ENCODE results near the gene LTBP3. TPM values are rescaled to one million over a fixed set of nuclear protein-coding genes. Genes with fewer than 3 reads are reported as not detected.

Gene LTBP3
- total RNA-seq, 1 experiment from 2014 or later: 166 TPM

DNA sequence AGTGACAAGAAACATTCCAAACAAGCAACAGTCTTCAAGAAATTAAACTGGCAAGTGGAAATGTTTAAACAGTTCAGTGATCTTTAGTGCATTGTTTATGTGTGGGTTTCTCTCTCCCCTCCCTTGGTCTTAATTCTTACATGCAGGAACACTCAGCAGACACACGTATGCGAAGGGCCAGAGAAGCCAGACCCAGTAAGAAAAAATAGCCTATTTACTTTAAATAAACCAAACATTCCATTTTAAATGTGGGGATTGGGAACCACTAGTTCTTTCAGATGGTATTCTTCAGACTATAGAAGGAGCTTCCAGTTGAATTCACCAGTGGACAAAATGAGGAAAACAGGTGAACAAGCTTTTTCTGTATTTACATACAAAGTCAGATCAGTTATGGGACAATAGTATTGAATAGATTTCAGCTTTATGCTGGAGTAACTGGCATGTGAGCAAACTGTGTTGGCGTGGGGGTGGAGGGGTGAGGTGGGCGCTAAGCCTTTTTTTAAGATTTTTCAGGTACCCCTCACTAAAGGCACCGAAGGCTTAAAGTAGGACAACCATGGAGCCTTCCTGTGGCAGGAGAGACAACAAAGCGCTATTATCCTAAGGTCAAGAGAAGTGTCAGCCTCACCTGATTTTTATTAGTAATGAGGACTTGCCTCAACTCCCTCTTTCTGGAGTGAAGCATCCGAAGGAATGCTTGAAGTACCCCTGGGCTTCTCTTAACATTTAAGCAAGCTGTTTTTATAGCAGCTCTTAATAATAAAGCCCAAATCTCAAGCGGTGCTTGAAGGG is 53.3 kb downstream of the LTBP3 start:
- Mint-ChIP-seq H3K27me3 (ENCODE audit: unreplicated experiment) (peaks cover 9% of the 10 kb centered on the region), H3K9me3 (ENCODE audit: low read depth, unreplicated experiment) (no peaks in the 10 kb centered on the region), H3K4me3 (ENCODE audit: low read depth, unreplicated experiment) (no peak overlapping the region), H3K4me1 (ENCODE audit: low read depth, unreplicated experiment) (peaks cover 11% of the 10 kb centered on the region), H3K36me3 (ENCODE audit: insufficient read depth, unreplicated experiment) (no peaks in the 10 kb centered on the region), H3K27ac (ENCODE audit: unreplicated experiment) (no peak overlapping the region)
- TF ChIP-seq, protein P1, sequence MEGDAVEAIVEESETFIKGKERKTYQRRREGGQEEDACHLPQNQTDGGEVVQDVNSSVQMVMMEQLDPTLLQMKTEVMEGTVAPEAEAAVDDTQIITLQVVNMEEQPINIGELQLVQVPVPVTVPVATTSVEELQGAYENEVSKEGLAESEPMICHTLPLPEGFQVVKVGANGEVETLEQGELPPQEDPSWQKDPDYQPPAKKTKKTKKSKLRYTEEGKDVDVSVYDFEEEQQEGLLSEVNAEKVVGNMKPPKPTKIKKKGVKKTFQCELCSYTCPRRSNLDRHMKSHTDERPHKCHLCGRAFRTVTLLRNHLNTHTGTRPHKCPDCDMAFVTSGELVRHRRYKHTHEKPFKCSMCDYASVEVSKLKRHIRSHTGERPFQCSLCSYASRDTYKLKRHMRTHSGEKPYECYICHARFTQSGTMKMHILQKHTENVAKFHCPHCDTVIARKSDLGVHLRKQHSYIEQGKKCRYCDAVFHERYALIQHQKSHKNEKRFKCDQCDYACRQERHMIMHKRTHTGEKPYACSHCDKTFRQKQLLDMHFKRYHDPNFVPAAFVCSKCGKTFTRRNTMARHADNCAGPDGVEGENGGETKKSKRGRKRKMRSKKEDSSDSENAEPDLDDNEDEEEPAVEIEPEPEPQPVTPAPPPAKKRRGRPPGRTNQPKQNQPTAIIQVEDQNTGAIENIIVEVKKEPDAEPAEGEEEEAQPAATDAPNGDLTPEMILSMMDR (IDR thresholded peaks at IDR 0.05; ENCODE audit: unreplicated experiment): no peak
- DNase-seq: no peak
- intact Hi-C loops (cut with micrococcal nuclease; ENCODE audit: unreplicated experiment): loop anchor here (2.0 to 5.0 kb wide), 2 partner anchors 38 to 76 kb away; no protein-coding TSS in a partner anchor
- TSS peak; percentile 0 for BruUV-seq (replicated peaks)
- CTCF ChIA-PET: interaction anchor here (0.7 to 1.8 kb wide), 3 partner anchors 33 to 492 kb away, joined by 3 to 5 read pairs (median 5); no protein-coding TSS in a partner anchor

DNA sequence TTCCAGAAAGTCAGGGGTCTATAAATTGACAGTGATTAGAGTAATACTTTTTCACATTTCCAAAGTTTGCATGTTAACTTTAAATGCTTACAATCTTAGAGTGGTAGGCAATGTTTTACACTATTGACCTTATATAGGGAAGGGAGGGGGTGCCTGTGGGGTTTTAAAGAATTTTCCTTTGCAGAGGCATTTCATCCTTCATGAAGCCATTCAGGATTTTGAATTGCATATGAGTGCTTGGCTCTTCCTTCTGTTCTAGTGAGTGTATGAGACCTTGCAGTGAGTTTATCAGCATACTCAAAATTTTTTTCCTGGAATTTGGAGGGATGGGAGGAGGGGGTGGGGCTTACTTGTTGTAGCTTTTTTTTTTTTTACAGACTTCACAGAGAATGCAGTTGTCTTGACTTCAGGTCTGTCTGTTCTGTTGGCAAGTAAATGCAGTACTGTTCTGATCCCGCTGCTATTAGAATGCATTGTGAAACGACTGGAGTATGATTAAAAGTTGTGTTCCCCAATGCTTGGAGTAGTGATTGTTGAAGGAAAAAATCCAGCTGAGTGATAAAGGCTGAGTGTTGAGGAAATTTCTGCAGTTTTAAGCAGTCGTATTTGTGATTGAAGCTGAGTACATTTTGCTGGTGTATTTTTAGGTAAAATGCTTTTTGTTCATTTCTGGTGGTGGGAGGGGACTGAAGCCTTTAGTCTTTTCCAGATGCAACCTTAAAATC is 54.0 kb downstream of the LTBP3 start:
- CTCF ChIA-PET: interaction anchor here (0.7 to 1.8 kb wide), 2 partner anchors 33 to 492 kb away, joined by 5 read pairs; no protein-coding TSS in a partner anchor
- no peaks in the 10 kb centered on the region for H3K36me3 Mint-ChIP-seq (ENCODE audit: insufficient read depth, unreplicated experiment)
- H3K27me3 Mint-ChIP-seq (ENCODE audit: unreplicated experiment): peaks cover 9% of the 10 kb centered on the region
- no peak for DNase-seq
- H3K9me3 Mint-ChIP-seq (ENCODE audit: low read depth, unreplicated experiment): no peaks in the 10 kb centered on the region
- intact Hi-C loops (cut with micrococcal nuclease; ENCODE audit: unreplicated experiment): loop anchor here (2.0 kb wide), 1 partner anchor 75 kb away; no protein-coding TSS in a partner anchor
- peaks cover 11% of the 10 kb centered on the region for H3K4me1 Mint-ChIP-seq (ENCODE audit: low read depth, unreplicated experiment)
- H3K27ac Mint-ChIP-seq (ENCODE audit: unreplicated experiment): no peak overlapping the region
- TF ChIP-seq, protein P1 (IDR thresholded peaks at IDR 0.05; ENCODE audit: unreplicated experiment): no peak
- H3K4me3 Mint-ChIP-seq (ENCODE audit: low read depth, unreplicated experiment): no peak overlapping the region
- no TSS peak for BruUV-seq (replicated peaks)

DNA sequence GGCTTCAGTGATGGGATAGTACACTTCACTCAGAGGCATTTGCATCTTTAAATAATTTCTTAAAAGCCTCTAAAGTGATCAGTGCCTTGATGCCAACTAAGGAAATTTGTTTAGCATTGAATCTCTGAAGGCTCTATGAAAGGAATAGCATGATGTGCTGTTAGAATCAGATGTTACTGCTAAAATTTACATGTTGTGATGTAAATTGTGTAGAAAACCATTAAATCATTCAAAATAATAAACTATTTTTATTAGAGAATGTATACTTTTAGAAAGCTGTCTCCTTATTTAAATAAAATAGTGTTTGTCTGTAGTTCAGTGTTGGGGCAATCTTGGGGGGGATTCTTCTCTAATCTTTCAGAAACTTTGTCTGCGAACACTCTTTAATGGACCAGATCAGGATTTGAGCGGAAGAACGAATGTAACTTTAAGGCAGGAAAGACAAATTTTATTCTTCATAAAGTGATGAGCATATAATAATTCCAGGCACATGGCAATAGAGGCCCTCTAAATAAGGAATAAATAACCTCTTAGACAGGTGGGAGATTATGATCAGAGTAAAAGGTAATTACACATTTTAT is 54.7 kb downstream of the LTBP3 start:
- CTCF ChIA-PET: interaction anchor here (0.6 to 1.5 kb wide), 2 partner anchors 32 to 152 kb away, joined by 4 to 6 read pairs; no protein-coding TSS in a partner anchor
- no peaks in the 10 kb centered on the region for H3K9me3 Mint-ChIP-seq (ENCODE audit: low read depth, unreplicated experiment)
- TF ChIP-seq, protein P1 (IDR thresholded peaks at IDR 0.05; ENCODE audit: unreplicated experiment): no peak
- no peak overlapping the region for H3K4me3 Mint-ChIP-seq (ENCODE audit: low read depth, unreplicated experiment)
- no peaks in the 10 kb centered on the region for H3K36me3 Mint-ChIP-seq (ENCODE audit: insufficient read depth, unreplicated experiment)
- H3K4me1 Mint-ChIP-seq (ENCODE audit: low read depth, unreplicated experiment): peaks cover 11% of the 10 kb centered on the region
- intact Hi-C loops (cut with micrococcal nuclease; ENCODE audit: unreplicated experiment): no loop called here
- peaks cover 9% of the 10 kb centered on the region for H3K27me3 Mint-ChIP-seq (ENCODE audit: unreplicated experiment)
- no peak for DNase-seq
- BruUV-seq (replicated peaks): no TSS peak
- no peak overlapping the region for H3K27ac Mint-ChIP-seq (ENCODE audit: unreplicated experiment)

DNA sequence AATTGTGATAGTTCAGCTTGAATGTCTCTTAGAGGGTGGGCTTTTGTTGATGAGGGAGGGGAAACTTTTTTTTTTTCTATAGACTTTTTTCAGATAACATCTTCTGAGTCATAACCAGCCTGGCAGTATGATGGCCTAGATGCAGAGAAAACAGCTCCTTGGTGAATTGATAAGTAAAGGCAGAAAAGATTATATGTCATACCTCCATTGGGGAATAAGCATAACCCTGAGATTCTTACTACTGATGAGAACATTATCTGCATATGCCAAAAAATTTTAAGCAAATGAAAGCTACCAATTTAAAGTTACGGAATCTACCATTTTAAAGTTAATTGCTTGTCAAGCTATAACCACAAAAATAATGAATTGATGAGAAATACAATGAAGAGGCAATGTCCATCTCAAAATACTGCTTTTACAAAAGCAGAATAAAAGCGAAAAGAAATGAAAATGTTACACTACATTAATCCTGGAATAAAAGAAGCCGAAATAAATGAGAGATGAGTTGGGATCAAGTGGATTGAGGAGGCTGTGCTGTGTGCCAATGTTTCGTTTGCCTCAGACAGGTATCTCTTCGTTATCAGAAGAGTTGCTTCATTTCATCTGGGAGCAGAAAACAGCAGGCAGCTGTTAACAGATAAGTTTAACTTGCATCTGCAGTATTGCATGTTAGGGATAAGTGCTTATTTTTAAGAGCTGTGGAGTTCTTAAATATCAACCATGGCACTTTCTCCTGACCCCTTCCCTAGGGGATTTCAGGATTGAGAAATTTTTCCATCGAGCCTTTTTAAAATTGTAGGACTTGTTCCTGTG is 55.4 kb downstream of the LTBP3 start:
- Mint-ChIP-seq H3K9me3 (ENCODE audit: low read depth, unreplicated experiment) (no peaks in the 10 kb centered on the region), H3K27me3 (ENCODE audit: unreplicated experiment) (peaks cover 9% of the 10 kb centered on the region), H3K4me3 (ENCODE audit: low read depth, unreplicated experiment) (no peak overlapping the region), H3K27ac (ENCODE audit: unreplicated experiment) (no peak overlapping the region), H3K4me1 (ENCODE audit: low read depth, unreplicated experiment) (peaks cover 7% of the 10 kb centered on the region), H3K36me3 (ENCODE audit: insufficient read depth, unreplicated experiment) (no peaks in the 10 kb centered on the region)
- TF ChIP-seq, protein P1 (IDR thresholded peaks at IDR 0.05; ENCODE audit: unreplicated experiment): no peak
- CTCF ChIA-PET: interaction anchor here (0.6 to 1.5 kb wide), 5 partner anchors 27 to 152 kb away, joined by 3 to 6 read pairs (median 4); partner anchors contain the start of gene NEAT1
- intact Hi-C loops (cut with micrococcal nuclease; ENCODE audit: unreplicated experiment): no loop called here
- no peak for DNase-seq
- BruUV-seq (replicated peaks): no TSS peak
